Embryonic facial prominence (tissue), 1 donor: ENCODE measurements around the gene FXR2.
"Not testable (repeated sequence)": the region's sequence is repeated elsewhere in the genome, so short reads cannot be mapped to it uniquely, and the experiment has no call there.

Source experiments
- DNase-seq: peaks from one replicate; pipeline ENCODE4 v3.0.0-alpha.2; 2016; ENCODE audit errors: extremely low spot score

Gene FXR2

GRCh38 chr17:7614425-7615264 lies at the start of gene FXR2:
FXR2 (minus strand) TSS chr17:7614897; CDS start chr17:7614532, 365 bp downstream.
- peak; percentile 100 for DNase-seq

- DNase-seq = no peak
Measured at GRCh38 chr17:7656958-7657609, 42.4 kb upstream of the FXR2 start.

GRCh38 chr17:7655541-7655840 lies 40.8 kb upstream of the FXR2 start:
- DNase-seq = no peak

GRCh38 chr17:7654832-7655540 lies 40.3 kb upstream of the FXR2 start:
- DNase-seq = no peak

- DNase-seq = no peak
Measured at GRCh38 chr17:7652388-7653356, 38.0 kb upstream of the FXR2 start.

GRCh38 chr17:7651665-7652387 lies 37.1 kb upstream of the FXR2 start:
- no peak for DNase-seq

GRCh38 chr17:7651097-7651664 lies 36.5 kb upstream of the FXR2 start:
- DNase-seq = no peak

- DNase-seq = peak; percentile 50
Measured at GRCh38 chr17:7650509-7651096, 35.9 kb upstream of the FXR2 start, which contains the start of gene ATP1B2. ATP1B2 (plus strand) TSS chr17:7650926; CDS start chr17:7651519, 593 bp downstream.

- no peak for DNase-seq
Measured at GRCh38 chr17:7647018-7647417, 32.3 kb upstream of the FXR2 start.

- DNase-seq = no peak
Measured at GRCh38 chr17:7646457-7646856, 31.8 kb upstream of the FXR2 start.

- DNase-seq = no peak
Measured at GRCh38 chr17:7644775-7645174, 30.1 kb upstream of the FXR2 start.

- not testable (repeated sequence) for DNase-seq
Measured at GRCh38 chr17:7641635-7642034, 26.9 kb upstream of the FXR2 start.

GRCh38 chr17:7640783-7641182 lies 26.1 kb upstream of the FXR2 start:
- no peak for DNase-seq

- no peak for DNase-seq
Measured at GRCh38 chr17:7636163-7636562, 21.5 kb upstream of the FXR2 start.

- DNase-seq = no peak
Measured at GRCh38 chr17:7634384-7634783, 19.7 kb upstream of the FXR2 start.

GRCh38 chr17:7633093-7633492 lies 18.4 kb upstream of the FXR2 start:
- no peak for DNase-seq

GRCh38 chr17:7632492-7632894 lies 17.8 kb upstream of the FXR2 start:
- no peak for DNase-seq

GRCh38 chr17:7631398-7632380 lies 17.0 kb upstream of the FXR2 start:
- DNase-seq = no peak
